Measurements from ENCODE around the gene CENPP.
"Not testable (repeated sequence)": the region's sequence is repeated elsewhere in the genome, so short reads cannot be mapped to it uniquely, and the experiment has no call there.

The CENPP gene

DNA sequence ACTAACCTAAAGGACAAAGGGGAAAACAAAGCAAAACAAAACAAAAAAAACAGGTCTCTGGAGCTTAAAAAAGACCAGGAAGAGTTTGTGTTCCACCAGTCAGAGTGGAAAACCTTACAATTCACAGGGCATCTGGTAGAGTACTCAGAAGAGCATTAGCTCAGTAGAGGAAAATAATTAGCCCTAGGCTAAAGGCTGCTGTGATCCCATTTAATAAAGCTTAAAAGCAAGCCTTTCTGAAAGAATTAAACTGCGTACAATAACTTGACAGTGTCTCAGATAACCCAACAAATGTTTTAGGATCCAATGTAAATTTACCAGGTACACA lies 202.7 kb downstream of the CENPP start:
- in situ Hi-C loops (cut with MboI; ENCODE audit: low sequenced_read_pairs) = no loop called here

DNA sequence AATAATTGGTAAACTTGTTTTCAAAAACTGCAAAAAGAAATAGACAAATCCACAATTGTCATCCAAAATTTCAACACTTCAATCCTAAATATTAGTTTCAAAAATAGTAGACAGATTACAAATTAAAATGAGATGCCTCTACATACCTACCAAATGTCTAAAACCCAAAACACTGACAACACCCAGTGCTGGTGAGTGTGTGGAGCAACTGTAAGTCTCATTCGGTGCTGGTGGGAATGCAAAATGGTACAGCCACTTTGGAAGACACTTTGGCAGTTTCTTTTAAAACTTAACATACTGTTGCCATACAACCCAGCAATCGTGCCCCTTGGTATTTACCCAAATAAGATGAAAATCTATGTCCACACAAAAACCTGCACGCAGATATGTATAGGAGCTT lies 203.4 kb downstream of the CENPP start:
- in situ Hi-C loops (cut with MboI; ENCODE audit: low sequenced_read_pairs) = no loop called here

DNA sequence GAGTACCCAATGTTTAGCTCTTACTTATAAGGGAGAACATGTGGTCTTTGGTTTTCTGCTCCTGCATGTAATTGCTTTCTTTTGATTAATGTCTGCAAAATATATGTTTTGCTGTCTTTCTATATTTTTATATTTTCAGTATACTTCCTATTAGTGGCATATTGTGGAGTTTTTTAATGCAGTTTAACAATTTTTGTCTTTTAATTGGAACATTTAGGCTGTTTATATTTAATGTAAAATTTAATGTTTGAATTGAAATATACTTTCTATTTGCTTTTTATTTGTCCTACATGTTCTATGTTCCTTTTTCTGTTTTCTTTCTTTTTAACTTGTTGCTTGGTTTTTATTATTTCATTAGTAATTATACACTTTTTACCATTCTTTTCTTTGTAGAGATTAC lies 205.1 kb downstream of the CENPP start:
- in situ Hi-C loops (cut with MboI; ENCODE audit: low sequenced_read_pairs) = no loop called here

DNA sequence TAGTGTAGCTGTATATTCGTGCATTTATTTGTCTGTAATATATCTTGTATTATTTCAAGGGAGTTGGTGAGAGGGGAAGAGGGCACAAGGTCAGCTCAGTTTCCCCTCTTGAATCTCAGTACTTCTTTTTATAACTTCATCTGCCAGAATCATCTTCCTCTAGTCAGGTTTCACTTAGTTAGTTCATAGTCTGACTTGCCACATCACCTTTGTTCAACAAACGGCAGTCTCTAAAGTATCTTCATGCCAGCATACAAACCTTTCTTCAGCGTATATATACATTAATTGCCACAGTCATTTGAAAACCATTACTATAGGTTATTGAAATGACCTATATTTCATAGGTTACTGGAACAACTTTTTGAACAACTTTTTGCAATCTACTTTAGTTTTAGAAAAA lies 208.5 kb downstream of the CENPP start:
- in situ Hi-C loops (cut with MboI; ENCODE audit: low sequenced_read_pairs) = no loop called here

DNA sequence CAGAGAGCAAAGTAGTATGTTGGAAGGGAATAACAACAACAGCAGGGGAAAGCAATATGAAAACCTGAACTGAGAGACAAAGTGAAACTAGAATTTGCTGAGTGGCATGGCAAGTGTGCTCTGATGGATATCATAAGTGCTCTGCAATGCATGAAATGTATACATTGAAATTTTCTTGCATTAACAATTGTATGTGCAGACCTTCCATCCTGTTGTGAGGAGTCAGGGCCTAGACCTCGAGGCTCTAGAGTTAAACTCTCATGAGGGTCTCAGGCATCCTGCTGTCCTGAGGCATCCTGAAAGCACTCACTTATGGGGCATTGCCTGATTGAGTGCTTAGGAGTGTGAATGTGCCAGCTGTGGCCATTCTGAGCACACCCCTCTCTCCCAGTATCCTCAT lies 208.9 kb downstream of the CENPP start:
- in situ Hi-C loops (cut with MboI; ENCODE audit: low sequenced_read_pairs) = no loop called here

DNA sequence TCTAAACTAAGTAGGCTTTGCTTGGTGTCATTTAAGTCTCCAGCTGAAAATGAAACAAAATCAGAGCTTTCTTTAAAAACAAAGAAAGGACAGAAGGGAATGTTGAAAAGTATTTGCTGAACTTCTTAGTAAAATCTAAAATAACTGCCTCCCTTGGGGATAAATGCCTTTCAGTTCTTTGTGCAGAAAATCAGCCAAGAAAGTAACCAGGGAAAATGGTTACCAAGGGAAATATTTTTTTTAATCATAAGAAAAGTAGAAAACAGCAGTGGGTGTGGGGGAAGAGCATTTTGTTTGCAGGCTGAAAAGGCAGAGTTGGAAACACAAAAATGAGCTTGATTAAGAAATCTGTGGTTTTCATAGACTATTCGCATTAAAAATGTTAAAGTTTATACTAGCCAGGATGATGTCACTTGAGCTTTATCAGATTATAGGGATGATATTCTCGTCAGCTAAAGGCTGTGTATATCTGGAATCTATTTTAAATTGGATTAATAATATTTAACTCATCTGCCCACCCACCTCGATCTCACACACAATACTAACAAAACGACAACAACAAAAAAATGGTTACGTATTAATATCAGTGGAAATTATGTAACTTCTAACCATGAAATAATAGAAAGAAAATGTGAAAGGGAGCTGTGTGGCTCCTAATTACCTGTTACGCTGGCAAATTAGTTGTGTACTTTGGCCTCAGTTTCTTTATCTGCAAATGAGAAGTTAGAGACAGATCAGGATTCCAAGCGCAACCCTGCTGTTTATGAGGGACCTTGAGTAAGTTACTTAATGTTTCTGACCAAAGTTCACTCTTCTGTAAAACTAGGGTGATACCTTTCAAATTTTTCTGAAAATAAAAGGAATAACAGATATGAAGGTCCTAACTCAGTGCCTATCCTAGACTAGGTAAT lies 210.4 kb downstream of the CENPP start, which contains the start of gene ECM2:
Gene ECM2 (minus strand): TSS at position 51 of the 911 bp plus-strand sequence. CDS start 13,124 bp downstream, outside the sequence.
- in situ Hi-C loops (cut with MboI; ENCODE audit: low sequenced_read_pairs) = no loop called here

DNA sequence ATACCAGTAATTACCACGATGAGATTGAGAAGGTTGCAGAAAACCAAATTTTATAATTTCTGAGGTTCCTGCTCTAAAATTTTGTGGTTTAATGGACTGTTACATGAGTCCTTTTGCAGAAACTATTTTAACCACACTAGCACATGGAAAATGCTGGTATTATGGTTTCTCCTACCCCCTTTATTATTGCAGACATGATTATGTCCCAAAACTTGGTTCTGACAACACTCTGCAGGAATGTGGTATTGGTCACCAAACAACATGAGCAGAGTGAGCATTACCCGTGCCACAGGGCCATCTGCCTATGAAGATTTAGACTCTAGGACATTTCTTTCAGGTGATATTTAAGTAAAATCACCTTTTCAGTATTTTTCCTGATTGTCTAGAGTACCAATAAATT lies 212.8 kb downstream of the CENPP start:
- in situ Hi-C loops (cut with MboI; ENCODE audit: low sequenced_read_pairs) = no loop called here

DNA sequence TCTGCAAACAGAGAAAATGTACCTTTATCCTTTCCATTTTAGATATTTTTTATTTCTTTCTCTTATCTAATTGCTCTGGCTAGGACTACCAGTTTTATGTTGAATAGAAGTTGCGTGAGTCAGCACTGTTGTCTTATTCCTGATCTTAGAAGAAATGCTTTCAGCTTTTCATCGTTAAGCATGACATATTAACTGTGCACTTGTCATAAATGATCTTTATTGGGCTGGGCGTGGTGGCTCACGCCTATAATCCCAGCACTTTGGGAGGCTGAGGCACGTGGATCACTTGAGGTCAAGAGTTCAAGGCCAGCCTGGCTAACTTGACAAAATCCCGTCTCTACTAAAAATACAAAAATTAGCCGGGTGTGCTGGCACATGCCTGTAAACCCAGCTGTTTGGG lies 218.2 kb downstream of the CENPP start:
- in situ Hi-C loops (cut with MboI; ENCODE audit: low sequenced_read_pairs) = no loop called here

DNA sequence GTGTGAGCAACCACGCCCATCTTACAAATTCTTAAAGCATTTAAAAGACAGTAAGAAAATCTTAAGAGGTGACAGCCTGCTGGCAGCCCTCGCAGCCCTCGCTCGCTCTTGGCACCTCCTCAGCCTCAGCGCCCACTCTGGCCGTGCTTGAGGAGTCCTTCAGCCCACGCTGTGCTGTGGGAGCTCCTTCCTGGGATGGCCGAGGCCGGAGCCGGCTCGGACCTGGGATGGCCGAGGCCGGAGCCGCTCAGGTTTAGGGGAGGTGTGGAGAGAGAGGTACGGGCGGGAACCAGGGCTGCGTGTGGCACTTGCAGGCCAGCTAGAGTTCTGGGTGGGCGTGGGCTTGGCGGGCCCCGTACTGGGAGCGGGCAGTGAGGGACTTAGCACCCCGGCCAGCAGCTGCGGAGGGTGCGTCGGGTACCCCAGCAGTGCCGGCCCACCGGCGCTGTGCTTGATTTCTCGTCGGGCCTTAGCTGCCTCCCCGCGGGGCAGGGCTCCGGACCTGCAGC lies 219.3 kb downstream of the CENPP start:
- in situ Hi-C loops (cut with MboI; ENCODE audit: low sequenced_read_pairs) = no loop called here

DNA sequence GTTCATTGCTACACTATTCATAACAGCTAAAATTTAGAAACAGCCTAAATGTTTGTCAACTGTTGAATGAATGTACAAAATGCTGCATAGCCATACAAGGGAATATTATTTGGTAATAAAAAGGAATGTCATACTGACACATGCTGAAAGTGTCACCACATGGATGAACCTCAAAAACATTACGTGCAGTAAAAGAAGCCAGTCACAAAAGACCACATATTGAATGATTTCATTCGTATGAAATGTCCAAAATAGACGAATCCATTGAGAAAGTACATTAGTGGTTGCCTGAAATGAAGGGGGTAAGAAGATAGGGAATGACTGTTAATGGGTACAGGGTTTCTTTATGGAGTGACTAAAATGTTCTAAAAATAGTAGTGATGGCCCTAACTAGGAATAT lies 221.6 kb downstream of the CENPP start:
- in situ Hi-C loops (cut with MboI; ENCODE audit: low sequenced_read_pairs) = no loop called here

DNA sequence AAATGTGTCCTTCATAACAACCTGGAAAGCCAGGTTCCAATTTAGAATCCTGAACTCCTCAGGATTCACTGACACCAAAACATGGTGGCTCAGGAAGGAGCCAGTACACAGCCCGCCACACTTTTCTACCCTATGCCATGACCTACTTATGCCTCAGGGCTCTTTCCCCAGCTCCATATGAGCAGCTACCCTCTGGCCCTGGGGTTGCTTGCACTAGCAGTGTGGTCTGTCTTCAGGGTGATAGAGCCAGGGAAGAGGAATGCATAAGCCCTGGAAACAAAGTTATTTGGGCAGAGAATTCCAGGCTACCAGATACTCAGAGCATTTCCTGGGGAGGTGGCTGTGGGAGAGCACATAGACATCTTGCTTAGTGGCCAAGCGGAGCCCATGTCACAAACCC lies 225.0 kb downstream of the CENPP start:
- in situ Hi-C loops (cut with MboI; ENCODE audit: low sequenced_read_pairs) = no loop called here

DNA sequence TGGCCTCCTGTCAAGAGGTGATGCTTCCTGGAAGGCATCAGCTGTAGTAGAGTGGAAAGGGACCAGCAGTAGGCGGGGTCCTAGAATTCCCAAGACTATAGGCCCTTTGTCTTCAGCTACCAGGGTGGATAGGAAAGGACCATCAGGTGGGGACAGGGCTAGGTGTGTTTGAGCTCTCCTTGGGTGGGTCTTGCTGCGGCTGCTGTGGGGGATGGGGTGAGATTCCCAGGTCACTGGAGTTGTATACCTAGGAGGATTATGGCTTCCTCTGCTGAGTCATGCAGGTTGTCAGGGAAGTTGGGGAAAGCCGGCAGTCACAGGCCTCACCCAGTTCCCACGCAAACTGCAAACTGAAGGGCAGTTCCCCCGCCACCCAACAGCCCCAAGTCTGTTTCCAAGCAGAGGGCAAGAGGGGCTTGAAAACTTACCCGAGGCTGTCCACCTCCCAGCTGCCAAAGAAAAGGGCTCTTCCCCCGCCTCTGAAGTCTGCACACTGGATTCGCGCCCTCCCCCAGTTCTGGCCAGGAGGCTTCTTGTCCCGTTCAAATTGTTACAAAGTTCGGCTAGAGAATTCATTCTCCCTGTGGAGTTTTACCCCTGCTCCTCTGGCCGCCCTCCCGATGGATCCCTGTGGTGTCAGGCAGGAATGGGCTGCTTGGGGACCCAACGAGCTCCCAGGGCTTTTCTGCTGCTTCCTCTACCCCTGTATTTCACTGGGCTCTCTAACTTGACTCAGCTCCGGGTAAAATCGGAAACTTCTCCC lies 233.0 kb downstream of the CENPP start:
- in situ Hi-C loops (cut with MboI; ENCODE audit: low sequenced_read_pairs) = no loop called here

DNA sequence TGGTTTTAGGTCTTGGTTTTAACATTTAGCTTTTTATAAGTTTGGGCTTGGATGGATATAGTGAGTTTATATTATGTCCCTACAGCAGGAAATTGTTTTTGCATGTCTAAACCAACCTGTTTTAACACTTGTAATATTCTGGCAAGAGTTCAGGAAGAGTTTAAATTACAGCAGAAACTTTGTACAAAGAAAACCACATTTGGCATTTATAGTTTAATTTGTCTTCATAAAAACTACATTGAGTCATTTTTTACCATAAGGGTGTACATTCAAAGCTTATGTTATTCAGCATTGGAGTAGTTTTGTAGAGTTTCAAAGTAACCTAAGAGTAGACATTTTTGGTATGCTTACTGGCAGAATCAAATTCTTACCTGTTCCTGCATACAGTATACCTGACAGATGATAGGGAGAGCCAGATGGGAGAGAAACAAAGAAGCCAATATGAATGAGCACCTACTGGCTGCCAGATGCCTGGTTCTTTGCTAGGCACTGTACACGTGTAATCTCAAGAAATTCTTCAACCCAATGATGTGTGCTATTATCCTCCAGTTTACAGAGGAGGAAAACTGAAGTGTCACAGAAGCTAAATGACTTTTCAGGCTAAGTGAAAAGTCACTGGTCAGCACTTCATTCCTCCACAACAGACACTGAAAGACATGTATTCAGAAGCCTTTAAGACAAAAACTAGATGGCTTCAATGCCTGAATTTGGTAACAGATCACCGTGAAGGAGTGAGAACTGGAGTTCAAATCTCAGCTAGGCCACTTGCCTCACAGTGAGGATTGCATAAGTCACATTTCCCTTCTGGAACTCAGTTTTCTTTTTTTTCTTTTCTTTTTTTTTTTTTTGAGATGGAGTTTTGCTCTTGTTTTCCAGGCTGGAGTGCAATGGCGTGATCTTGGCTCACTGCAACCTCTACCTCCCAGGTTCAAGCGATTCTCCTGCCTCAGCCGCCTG lies 235.9 kb downstream of the CENPP start:
- in situ Hi-C loops (cut with MboI; ENCODE audit: low sequenced_read_pairs) = no loop called here

DNA sequence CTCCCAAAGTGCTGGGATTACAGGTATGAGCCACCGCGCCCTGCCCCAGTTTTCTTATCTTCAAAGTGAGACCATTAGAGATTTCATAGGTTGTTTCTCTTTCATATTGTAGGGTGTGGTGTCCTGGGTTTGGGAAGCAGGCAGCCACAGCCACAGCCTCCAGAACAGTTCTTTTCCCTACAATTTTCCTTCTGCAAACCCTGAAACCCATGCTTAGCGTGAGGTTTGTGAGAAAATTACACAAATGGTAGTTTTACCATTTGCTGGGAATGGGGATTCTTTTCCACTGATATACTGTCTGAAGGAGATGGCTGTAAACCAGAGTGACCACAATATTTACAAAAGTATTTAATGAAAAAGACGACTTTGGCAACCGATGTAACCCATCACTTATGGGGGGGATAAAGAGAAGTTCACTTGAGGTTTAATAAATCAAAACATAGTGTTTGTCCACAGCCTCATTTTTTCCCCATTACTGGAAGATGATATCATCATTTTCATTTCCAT lies 236.8 kb downstream of the CENPP start:
- in situ Hi-C loops (cut with MboI; ENCODE audit: low sequenced_read_pairs) = no loop called here

DNA sequence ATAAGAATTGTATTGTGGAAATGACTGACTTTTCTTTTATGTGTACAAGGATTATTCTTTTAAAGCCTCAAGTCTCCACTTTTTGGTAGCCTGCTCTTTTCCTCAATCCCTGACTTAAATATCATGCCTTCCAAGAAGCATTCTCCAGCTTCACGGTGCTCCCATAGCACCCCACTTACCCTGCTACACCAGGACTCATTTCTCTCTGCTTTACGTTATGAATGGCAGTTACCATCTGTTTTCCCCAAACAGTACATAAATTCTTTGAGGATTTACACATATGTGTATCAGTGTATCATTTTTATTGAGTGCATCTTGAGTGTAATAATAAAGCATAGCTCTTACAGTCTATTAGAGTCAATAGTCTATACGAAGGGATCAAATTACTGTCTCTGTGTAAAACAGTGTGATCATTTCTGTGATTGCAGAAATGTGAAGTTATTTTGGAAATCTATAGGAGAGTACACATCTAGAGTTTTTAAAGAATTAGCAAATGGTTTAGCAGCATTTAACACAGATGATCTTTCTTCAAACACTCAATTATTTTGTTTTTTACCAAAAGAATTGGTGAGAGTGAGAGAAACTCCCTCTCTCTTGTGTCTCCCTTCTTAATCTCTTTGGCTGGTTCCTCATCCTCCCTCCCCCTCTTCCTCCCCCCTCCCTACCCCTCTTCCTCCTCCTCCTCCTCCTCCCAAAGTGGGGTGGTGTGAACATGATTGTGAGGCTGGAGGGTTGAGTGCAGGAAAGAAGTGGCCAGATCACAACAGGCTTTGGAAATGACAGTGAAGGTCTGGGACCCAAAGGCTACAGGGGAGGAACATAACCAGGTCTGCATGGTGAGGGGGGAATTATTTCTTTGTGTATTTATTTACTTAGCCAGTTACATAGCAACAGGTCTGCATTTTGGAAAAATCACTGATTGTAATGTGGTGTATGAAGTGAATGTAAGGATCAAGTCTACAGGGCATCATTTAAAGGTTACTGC lies 237.7 kb downstream of the CENPP start:
- in situ Hi-C loops (cut with MboI; ENCODE audit: low sequenced_read_pairs) = no loop called here

DNA sequence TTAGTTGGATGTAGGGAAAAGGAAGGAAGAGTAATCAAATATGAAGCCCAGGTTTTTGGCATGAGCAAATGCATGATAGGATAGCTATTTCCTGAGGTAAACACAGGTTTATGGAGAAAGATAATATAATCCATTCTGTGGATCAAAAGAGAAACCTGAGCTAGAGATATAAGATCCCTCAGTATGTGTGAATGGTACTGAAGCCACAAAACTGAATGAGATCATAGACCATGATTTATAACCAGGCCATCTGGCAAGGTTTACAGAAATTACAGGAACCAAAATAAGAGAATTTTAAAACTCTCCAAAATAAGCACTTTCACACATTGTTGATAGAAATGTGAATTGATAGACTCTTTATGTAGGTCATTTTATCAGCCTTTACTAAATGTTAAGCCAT lies 238.8 kb downstream of the CENPP start:
- in situ Hi-C loops (cut with MboI; ENCODE audit: low sequenced_read_pairs) = no loop called here

DNA sequence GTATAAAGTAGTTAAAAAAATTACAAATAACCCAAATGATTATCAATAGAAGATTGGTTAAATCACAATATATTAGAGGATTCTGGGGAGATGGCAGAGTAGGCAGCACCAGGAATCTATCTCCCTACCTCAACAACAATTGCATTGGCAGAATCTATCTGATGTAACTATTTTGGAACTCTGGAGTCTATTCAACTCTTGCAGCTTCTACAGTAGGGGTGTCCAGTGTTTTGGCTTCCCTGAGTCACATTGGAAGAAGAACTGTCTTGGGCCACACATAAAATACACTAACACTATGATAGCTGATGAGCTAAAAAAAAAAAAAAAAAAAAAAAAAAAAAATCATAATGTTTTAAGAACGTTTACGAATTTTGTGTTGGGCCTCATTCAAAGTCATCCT lies 239.2 kb downstream of the CENPP start:
- in situ Hi-C loops (cut with MboI; ENCODE audit: low sequenced_read_pairs) = no loop called here

DNA sequence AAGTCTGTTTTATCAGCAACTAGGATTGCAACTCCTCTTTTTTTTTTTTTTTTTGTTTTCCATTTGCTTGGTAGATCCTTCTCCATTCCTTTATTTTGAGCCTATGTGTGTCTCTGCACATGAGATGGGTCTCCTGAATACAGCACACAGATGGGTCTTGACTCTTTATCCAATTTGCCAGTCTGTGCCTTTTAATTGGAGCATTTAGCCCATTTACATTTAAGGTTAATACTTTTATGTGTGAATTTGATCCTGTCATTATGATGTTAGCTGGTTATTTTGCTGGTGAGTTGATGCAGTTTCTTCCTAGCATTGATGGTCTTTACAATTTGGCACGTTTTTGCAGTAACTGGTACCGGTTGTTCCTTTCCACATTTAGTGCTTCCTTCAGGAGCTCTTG lies 246.1 kb downstream of the CENPP start:
- in situ Hi-C loops (cut with MboI; ENCODE audit: low sequenced_read_pairs) = not testable (repeated sequence)

DNA sequence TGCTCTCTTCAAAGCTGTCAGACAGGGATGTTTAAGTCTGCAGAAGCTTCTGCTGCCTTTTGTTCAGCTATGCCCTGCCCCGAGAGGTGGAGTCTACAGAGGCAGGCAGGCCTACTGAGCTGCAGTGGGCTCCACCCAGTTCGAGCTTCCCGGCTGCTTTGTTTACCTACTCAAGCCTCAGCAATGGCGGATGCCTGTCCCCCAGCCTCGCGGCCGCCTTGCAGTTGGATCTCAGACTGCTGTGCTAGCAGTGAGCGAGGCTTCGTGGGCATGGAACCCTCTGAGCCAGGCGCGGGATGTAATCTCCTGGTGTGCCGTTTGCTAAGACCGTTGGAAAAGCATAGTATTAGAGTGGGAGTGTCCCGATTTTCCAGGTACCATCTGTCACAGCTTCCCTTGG lies 247.9 kb downstream of the CENPP start:
- in situ Hi-C loops (cut with MboI; ENCODE audit: low sequenced_read_pairs) = not testable (repeated sequence)

Data from hTERT RPE-1 (cell line).